ENCODE results near the gene DEPP1. TPM values are rescaled to one million over a fixed set of nuclear protein-coding genes. Genes with fewer than 3 reads are reported as not detected.

The DEPP1 gene
- total RNA-seq, 1 donor from 2014 or later = 45.8 TPM

DNA sequence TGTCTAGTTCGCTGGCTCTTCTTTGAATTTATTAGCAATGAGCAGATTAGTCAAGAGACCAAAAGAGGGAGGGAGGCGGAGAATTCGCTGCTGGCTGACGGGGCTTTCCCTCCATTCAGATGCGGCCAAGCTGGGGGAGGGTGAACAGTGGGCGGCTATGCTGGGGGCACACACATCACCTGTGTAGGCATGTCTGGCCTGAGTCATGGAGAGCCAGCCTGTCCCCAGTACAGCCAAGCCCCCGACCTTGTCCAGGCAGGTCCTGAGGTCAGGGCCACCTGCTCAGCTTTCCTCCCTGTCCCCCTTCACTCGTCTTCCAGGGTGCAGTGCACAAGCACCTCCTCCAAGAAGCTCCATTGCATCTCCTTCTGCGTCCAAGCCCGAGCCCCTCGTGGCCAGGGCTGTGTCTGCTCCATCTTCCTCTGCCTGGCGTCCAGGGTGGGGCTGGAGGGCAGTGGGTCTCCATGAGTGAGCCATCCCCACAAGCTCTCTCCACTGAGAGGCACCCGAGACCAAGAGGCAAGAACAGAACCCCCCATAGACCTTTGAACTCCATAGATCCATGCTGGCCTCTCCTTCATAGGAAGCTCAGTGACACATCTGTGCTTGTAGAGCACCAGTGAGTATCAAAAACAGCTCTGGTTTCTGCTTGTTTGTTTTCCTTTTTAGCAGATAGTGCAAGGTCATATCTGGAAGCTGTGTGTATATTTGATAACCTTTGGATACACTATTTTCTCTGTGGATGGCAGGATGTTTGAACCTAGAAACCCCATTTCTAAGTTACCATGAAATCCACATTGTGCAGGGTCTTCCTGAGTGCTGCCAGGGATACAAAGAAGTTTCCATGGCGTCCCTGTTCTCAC, 1.9 kb upstream of the DEPP1 start:
- no peak for DNase-seq (ENCODE audit: low spot score)

DNA sequence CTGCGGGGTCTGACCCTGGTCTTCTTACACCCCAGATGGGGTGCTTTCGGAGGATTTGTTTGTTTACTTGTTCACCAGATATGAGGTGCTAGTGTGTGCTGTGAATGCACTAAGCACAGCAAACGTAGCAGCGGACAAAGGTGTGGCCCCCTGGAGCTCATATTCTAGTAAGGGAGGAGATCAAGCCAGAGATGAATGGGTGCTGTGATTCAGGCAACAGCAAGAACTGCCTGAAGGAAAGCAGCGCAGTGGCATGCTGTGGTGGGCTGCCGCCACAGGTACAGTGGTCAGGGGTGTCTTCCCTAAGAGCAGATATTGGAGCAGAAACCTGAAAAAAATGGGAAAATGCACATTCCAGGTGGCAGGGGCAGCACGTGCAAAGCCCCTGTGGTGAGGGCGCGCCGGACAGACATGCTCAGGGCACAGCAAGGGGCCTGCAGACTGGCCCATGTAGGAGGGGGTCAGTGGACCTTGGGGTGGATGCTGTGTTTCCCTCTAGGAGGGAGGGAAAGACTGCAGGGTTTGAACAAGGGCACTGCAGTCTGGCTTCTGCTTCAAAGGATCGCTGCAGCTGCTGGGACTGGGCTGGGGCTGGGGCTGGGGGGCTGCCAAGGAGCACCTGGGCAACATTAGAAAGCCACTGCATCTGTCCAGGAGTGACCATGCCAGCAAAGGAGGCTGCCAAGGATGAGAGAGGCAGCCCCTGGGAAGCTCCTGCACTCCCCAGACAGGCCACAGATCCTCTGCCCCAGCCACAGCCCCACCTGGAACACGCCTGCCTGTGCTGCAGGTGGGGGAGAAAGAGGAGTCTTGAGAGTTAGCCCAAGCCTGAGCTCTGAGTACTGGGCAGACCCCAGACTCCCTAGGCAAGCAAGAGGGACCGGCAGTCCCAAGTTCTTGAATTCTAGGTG, 927 bp upstream of the DEPP1 start:
- no peak for DNase-seq (ENCODE audit: low spot score)

DNA sequence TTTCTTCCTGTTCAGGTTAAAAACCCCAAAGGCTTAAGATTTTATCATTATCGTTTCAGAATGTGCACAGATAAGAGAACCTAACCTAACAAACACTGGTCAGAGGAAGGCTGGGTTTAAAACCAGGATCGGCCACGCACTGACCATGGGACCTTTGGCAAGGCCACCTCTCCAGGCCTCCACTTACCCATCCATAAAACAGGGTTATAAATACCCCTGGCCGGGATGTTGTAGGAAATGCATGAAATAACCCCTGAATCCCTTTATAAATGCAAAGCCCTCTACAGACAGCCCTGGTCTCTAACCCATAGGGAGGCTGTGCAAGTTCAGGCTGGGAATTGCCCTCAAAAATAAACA, 418 bp downstream of the DEPP1 start:
- no peak for DNase-seq (ENCODE audit: low spot score)

DNA sequence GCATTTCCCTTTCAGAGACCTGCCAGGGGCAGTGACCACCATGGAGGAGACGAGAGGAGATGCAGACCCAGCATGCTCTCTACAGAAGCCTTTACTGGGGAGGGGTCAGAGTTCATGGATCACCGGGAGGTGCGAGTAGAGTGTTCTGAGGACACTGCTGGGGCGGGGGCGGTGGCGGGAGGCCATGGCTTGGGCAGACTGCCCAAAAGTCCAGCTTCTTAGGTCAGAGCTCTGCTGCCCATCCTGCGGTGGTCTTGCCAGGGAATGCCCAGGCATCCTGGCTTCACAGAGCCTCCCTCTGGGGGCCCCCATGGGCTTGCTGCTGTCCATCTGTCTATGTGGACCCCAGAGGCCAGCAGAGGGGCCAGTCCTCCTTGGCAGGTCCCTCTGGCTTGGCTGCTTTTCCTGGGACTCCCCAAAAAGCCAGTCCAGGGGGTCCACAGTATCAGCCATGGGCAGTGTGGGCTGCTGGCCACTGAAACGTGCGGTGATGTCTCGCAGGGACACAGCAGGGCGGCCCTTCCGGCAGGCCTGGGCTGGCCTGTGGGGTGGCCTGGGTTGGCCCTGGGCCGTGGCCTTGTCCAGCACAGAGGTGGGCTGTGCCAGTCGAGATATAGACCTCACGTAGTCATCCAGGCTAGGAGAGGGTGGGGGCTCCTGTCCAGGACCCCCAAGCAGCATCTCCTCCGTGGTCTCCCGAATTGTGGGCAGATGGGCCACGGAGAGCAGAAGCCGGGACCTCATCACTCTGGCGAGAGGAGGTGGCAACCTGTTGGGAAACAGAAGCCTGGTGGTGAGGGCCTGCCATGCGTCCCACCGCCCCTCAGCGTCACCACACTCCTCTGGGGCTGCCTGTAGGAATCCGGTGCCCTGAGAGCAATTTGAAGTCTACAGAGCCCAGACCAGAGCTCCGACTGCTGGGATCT, 1.1 kb downstream of the DEPP1 start:
- DNase-seq (ENCODE audit: low spot score) = no peak

DNA sequence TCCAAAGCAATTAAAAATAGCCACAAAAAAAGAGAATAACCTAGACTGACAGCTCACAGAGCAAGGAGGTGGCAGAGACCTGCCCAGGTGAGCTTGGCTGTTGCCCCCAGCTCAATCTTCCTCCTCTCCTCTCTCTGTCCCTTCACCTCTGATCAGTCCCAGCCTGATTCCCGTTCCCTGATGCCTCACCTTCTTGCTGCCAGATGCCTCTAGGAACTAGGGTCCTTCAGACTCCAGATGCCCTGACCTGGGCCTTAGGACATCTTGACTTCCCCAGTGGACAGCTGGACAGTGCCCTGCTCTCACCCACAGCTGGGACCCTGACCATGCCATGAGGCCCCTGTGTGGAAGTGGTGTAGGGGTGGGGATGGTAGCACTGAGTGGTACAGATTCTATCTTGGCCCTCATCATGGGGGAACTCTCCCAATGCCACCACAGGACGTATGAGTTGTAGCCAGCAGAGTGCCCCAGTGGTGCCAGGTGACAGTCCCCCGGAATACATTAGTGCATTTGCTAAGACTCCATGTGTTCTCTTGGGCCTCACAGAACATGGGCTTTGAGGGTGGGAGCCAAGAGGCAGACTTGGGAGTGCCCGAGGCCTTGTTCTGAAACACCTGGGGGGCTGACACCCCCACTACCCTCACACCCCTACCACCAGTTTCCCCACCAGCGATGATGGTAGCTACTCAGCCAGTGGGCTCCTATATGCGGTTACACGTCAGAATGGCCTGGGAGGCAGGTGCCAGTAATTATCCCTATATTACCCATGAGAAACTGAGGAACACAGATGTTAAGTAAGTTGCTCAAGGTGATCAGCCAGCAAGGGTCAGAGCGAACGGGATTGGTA, 2.0 kb downstream of the DEPP1 start:
- no peak for DNase-seq (ENCODE audit: low spot score)

DNA sequence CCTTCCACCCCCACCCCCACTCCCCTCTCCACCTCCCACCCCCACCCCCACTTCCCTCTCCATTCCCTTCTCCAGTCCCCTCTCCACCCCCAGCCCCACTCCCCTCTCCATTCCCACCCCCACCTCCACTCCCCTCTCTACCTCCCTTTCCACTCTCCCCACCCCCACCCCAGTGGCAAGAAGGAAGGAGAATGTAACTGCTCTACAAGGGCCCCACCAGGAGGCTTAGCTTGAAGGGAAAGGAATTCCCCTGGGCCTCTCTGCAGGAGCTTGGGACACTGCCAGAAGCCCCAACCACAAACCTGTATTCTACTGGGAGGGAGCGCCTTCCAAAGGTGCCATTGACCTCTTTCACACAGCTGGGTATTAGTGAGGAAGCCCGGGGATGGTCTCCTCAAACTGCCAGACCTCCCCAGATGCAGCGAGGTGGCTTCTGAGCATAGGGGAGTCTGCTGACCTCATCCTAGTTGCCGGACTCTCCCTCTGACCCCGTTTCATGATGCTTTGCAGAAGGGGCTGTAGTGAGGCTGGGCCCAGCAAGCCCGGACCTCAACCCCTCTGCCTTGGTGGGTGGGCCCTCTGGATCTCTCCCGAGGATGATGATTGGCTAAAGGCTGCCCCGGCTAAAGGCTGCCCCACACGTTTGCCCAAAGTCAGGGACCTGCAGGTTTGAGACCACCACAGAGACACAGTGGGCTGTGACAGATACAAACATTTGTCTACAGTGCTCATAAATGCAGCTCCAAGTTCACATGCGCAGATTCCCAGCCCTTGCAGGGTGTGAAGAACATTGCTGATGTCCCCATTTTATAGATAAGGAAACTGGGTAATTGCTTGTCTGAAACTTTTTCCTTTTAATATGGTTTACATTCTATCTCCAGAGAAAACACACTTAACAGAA, 2.9 kb downstream of the DEPP1 start:
- DNase-seq (ENCODE audit: low spot score) = no peak

DNA sequence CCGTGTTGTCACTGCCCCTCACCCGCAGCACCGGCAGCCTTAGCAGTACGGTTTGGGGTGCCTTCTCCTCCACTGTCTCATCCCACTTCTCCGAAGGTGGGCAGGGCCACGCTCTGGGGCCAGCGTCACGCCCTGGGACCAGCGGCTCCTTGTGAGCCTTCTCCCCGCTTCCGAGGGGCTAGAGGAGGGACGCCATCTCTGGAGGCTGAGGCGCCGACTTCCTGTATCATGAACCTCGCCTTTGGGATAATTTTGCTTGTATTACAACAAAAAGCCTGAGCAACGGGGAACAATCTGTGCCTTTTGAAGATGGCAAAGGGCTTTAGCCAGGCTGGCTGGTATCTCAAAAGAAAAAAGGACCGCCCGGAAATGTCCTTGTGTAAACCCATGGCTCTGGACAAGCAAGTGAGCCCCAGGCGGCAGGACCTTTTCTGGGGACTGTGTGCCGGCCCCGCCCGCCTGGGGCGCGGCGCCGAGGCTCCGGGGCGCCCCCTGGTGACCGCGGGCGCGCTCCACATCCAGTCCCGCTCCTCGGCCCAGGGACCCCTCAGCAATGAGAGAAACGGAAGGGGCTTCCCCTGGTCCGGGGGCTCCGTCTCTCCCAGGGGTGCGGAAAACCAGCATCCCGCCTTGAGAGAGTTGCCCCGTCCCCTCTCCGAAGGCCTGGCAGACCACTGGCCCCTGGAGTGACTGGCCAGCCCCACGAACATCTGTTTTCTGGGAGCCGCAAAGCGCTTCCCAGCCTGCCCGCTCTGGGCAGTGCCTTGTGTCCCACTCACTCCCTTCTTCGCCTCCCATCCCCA, 3.8 kb downstream of the DEPP1 start:
- peak; percentile 71 for DNase-seq (ENCODE audit: low spot score)

DNA sequence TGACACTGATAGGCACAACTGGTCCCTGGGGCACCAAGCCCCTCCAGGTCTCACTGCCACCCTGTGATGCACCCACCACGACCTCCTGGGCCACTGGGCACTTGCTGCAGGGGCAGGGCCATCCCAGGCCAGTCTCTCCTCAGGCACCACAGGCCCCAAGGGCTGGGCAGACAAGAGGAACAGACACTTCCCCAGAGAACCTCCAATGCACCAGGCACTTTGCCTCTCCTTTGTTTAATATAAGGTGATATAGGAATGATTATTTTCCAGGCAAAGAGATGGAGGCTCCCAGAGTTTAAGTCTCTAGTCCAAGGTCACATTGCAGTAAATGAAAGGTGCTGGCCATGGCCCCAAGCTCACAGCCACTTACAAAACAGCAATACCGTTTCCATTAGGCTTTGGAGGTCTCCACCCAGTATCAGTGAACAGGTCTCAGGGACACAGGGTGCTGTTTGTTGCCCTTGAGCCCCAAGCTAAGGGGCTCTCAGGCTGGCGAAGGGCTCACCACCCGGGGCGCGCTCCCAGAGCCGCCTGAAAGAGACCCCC, 4.5 kb downstream of the DEPP1 start:
- no peak for DNase-seq (ENCODE audit: low spot score)

DNA sequence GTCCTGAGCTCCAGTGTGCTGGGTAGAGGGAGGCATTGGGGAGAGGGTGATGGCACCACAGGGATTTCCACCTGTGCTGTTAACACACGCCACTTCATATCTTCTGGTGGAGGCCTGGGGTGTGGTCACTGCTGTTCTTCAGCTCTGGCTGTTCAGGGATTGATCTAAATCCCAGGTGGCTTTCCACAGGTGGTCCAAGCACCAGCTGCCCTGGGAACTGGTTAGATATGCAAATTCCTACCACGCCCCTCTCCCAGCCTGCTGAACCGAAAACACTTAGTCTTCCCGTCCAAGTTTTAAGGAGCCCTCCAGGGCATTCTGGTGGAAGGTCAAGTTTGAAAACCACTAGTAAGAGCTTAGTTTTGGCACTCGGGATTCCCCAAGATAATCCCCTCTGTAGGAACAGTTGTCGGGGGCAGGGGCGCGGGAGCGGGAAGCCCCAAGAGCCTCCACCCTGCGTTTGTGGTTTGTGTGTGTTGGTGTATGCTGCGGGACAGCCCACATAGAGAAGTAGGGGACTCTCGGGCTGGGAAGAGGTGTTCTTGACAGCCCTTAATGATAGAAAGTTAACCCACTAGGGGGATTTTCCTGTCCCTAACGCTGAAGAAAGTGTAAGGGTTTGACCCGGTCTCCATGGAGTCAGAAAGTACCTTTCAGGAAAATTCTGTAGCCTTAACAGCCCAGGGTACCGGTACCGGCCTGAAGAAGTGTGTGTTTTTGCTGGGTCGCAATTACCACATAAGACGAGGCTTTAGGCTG, 5.1 kb downstream of the DEPP1 start:
- no peak for DNase-seq (ENCODE audit: low spot score)

DNA sequence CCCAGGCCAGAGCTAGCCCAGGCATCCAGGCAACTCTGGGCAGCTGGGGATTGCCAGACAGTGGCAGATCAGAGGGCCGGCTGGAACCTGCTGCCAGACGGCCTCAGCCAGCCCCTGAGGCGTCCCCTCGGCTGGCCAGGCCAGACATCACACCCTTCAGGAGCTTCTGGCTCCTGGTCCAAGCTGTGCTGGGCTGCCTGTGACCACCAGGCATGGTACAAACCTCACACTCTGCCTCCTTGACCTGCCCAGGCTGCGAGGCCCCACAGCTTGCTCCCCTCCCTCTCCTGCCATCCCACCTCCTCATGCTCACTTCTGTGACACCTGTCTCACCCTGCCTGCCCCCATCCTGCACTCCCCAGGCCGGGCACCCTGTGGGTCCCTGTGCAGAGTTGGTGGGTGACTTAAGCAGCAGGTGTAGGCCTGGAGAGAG, 5.7 kb downstream of the DEPP1 start:
- DNase-seq (ENCODE audit: low spot score) = no peak

DNA sequence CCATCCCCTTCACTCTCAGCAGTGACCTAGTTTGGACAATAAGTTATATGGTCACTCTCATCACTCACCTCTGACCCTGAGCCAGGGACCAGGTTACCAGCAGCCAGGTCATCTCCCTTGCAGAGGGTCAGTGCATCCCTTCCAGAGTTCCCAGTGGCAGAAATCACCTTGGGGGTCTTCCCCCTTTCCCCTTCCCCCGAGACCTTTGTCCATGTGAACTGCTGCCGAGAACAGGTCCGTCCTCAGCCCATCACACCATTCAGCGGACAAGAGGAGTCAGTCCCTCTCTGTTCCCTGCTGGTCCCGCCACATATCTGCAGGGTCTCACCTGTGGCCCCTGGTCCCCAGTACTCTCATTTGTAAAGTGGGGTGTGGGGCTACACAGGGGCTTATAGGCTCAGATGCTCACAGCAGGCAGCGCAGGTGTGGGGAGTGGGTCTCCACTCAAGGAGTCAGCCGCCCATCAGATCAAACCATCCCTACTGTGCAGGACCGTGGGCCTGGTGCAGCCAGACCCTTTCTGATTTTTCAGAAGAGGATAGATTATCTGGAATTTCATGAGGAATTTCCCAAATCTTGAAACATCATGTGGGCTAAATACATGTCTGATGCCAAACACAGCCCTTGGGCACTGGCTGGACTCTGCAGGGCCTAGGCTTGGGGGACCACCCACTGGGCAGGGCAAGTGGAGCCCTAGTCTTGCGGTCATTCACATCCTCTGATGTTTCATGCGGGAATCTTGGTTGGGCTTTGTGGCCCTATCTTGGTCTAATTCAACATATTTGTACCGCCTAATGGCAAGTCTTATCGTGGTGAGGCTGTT, 6.5 kb downstream of the DEPP1 start:
- DNase-seq (ENCODE audit: low spot score) = no peak

DNA sequence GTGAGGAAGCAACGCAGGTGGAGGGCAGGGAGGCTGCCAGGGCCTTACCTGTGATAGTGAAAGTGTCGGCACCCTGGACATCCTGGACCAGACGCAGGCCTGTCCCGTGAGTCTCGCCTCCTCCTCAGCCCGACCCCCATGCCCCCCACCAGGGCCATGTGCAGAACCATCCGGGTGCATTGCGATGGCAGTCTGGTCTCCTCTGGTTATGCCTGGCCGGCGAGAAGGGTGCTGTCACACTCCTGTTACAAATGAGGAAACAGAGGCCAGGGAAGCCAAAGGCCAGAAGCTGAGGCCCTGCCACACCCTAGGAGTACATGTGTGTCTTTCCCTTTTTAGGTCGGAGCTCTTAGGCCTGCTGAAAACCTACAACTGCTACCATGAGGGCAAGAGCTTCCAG, 7.2 kb downstream of the DEPP1 start:
- no peak for DNase-seq (ENCODE audit: low spot score)

DNA sequence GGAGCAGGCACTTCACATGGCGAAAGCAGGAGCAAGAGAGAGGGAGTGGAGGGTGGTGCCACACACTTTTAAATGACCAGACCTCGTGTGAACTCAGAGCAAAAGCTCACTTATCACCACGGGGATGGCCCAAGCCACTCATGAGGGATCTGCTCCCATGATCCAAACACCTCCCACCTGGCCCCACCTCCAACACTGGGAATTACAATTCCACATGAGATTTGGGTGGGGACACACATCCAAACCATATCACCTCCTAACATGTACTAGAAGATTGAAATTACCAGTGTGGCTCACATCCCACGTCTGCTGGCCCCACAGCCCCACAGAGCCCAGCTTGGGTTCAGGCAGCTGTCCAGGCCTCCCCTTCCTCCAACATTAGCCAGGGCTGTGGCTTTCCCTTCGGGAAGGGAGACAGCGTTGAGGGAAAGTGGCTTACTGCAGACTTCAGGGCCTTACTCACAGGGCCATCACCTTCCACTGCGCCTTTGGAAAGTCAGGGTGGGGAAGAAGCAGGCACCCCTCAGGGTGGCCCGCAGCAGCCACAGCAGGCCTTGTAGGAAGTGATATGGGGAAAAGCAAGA, 7.7 kb downstream of the DEPP1 start:
- DNase-seq (ENCODE audit: low spot score) = no peak

DNA sequence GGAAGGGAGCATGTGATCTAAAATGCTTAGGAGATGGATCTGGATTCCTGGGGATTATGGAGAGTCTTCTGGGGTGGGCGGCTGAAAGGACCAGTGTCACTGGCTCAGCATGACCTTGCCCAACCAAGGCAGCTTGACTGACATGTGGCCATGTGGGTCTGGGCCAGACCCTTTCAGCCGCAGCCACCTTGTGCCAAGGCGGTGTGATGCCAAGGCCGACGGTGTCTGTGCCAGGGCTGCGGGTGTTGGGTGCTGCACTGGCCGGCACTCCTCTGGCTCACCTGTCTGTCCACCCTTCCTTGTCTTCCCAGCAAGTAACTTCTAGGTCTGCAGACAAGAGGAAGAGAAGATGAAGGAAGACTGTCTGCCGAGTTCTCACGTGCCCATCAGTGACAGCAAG, 8.8 kb downstream of the DEPP1 start:
- DNase-seq (ENCODE audit: low spot score) = no peak

DNA sequence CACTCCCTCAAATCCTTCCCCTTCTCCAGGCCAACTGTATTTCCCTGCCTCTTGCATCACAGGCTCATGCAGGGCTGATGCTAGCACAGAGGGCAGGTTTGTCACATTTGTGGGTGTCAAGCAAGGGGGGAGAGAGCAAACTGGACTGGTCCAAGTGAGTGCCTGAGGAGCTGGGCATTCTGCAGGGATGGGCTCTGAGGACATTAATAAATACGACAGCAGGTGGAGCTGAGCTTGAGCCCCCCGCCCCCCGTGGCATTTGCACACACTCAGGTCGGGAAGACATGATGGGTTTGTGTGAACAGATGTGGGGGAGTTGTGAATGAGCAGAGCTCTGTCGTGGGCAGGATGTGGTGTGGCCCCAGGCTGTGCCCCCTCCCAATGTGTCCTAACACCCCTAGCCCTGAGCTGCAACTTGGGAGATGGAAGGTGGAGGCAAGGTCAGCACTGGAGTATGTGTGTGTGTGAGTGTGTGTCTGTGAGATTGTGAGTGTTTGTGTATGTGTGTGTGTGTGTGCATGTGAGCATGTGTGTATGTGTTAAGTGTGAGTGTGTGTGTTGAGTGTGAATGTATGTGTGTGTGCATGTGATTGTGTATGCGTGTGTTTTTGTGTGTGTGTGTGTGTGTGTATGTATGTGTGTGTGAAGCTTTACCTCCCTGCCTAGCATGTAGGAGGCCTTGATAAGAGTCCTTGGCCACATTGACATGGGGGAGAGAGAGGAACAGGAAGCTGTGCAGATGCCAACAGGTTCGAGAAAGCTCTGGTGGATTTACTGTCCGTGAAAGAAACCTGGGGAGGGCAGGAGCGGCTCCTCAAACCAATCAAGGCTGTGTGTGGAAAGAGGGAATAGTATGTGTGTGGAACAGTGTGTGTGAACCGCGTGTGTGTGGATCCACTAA, 9.9 kb downstream of the DEPP1 start:
- DNase-seq (ENCODE audit: low spot score) = no peak

DNA sequence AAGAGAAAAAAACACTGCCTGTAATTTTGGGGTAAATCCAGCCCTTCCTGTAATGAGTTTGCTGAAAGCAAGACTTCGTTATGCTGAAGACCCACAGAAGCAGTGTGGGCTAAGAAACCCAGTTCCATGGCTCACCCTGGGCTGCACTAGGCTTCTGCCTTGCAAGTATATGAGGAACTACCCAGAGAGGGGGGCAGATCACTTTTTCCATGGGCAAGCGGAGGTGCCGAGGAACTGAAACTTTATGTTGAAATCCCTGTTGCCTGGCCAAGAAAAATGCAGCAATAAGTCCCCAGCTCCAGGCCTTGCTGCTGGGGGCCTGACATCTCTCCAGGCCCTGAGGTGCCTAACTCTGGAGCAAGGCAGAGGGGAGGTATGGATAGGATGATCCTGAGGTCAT, 10.5 kb downstream of the DEPP1 start:
- DNase-seq (ENCODE audit: low spot score) = peak; percentile 53
